ENCODE data around the gene ANKS1A. TPM values are rescaled to one million over a fixed set of nuclear protein-coding genes. Genes with fewer than 3 reads are reported as not detected.
A peak's percentile ranks its signal among the peaks of the same experiment; 100 is the strongest.

The ANKS1A gene
- total and polyA plus RNA-seq, 2 experiments from 2014 or later = 12.1 to 31.9 TPM

GRCh38 chr6:35042031-35042815 lies 153.2 kb downstream of the ANKS1A start:
- H3K27ac Mint-ChIP-seq = peak overlapping the region; percentile 95
- Histone ChIP-seq H4K20me1 (replicated peaks; ENCODE audit: insufficient read depth) (no peaks in the 10 kb centered on the region), H2AFZ (no peak overlapping the region), H3K27ac (ENCODE audit: low read depth) (peak overlapping the region; percentile 34), H3K4me2 (peak overlapping the region; percentile 1; the same call in 1 of the 2 replicates), H3K4me3 (no peak overlapping the region), H3K4me1 (ENCODE audit: insufficient read depth) (peaks cover 75% of the 10 kb centered on the region), H3K27me3 (ENCODE audit: insufficient read depth) (no peaks in the 10 kb centered on the region), H3F3A (replicated peaks; ENCODE audit: low read depth) (no peaks in the 10 kb centered on the region; the same call in 1 of the 2 replicates), H3K36me3 (ENCODE audit: insufficient read depth) (no peaks in the 10 kb centered on the region), H3K79me2 (replicated peaks; ENCODE audit: insufficient read depth) (no peaks in the 10 kb centered on the region; the same call in 1 of the 2 replicates), H3K9me2 (ENCODE audit: insufficient read depth) (no peaks in the 10 kb centered on the region)
- H3K9me3 Mint-ChIP-seq = no peaks in the 10 kb centered on the region
- DNase-seq (ENCODE audit: low spot score) (no peak), ATAC-seq (no peak)
- H3K27me3 Mint-ChIP-seq (ENCODE audit: insufficient read depth, low read depth, poor library complexity) = peaks cover 2% of the 10 kb centered on the region
- no peak overlapping the region for H3K4me3 Mint-ChIP-seq
- H3K4me1 Mint-ChIP-seq = peaks cover 79% of the 10 kb centered on the region
- peaks cover 12% of the 10 kb centered on the region; the same call in 2 of the 3 replicates for H3K36me3 Mint-ChIP-seq (ENCODE audit: low read depth)
- no peak for TF ChIP-seq CREB1 (CRISPR knock-in tag; IDR thresholded peaks at IDR 0.05; ENCODE audit: low read depth)
- TF ChIP-seq EZH2phosphoT487 (IDR thresholded peaks at IDR 0.05; ENCODE audit: unreplicated experiment) = no peak
- TF ChIP-seq ETS1 (IDR thresholded peaks at IDR 0.05) = no peak
- TF ChIP-seq JUNB (IDR thresholded peaks at IDR 0.05; ENCODE audit: unreplicated experiment) = no peak
- TF ChIP-seq POLR2AphosphoS5 (IDR thresholded peaks at IDR 0.05; ENCODE audit: low read depth) = no peak
- TF ChIP-seq EZH2 (IDR thresholded peaks at IDR 0.05; ENCODE audit: low read depth, unreplicated experiment) = no peak
- TF ChIP-seq, protein P1, sequence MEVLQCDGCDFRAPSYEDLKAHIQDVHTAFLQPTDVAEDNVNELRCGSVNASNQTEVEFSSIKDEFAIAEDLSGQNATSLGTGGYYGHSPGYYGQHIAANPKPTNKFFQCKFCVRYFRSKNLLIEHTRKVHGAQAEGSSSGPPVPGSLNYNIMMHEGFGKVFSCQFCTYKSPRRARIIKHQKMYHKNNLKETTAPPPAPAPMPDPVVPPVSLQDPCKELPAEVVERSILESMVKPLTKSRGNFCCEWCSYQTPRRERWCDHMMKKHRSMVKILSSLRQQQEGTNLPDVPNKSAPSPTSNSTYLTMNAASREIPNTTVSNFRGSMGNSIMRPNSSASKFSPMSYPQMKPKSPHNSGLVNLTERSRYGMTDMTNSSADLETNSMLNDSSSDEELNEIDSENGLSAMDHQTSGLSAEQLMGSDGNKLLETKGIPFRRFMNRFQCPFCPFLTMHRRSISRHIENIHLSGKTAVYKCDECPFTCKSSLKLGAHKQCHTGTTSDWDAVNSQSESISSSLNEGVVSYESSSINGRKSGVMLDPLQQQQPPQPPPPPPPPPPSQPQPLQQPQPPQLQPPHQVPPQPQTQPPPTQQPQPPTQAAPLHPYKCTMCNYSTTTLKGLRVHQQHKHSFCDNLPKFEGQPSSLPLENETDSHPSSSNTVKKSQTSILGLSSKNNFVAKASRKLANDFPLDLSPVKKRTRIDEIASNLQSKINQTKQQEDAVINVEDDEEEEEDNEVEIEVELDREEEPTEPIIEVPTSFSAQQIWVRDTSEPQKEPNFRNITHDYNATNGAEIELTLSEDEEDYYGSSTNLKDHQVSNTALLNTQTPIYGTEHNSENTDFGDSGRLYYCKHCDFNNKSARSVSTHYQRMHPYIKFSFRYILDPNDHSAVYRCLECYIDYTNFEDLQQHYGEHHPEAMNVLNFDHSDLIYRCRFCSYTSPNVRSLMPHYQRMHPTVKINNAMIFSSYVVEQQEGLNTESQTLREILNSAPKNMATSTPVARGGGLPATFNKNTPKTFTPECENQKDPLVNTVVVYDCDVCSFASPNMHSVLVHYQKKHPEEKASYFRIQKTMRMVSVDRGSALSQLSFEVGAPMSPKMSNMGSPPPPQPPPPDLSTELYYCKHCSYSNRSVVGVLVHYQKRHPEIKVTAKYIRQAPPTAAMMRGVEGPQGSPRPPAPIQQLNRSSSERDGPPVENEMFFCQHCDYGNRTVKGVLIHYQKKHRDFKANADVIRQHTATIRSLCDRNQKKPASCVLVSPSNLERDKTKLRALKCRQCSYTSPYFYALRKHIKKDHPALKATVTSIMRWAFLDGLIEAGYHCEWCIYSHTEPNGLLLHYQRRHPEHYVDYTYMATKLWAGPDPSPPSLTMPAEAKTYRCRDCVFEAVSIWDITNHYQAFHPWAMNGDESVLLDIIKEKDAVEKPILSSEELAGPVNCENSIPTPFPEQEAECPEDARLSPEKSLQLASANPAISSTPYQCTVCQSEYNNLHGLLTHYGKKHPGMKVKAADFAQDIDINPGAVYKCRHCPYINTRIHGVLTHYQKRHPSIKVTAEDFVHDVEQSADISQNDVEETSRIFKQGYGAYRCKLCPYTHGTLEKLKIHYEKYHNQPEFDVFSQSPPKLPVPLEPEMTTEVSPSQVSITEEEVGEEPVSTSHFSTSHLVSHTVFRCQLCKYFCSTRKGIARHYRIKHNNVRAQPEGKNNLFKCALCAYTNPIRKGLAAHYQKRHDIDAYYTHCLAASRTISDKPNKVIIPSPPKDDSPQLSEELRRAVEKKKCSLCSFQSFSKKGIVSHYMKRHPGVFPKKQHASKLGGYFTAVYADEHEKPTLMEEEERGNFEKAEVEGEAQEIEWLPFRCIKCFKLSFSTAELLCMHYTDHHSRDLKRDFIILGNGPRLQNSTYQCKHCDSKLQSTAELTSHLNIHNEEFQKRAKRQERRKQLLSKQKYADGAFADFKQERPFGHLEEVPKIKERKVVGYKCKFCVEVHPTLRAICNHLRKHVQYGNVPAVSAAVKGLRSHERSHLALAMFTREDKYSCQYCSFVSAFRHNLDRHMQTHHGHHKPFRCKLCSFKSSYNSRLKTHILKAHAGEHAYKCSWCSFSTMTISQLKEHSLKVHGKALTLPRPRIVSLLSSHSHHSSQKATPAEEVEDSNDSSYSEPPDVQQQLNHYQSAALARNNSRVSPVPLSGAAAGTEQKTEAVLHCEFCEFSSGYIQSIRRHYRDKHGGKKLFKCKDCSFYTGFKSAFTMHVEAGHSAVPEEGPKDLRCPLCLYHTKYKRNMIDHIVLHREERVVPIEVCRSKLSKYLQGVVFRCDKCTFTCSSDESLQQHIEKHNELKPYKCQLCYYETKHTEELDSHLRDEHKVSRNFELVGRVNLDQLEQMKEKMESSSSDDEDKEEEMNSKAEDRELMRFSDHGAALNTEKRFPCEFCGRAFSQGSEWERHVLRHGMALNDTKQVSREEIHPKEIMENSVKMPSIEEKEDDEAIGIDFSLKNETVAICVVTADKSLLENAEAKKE (CRISPR knock-in tag; IDR thresholded peaks at IDR 0.05) = no peak
- no peak for TF ChIP-seq ZNF331 (CRISPR knock-in tag; IDR thresholded peaks at IDR 0.05; ENCODE audit: low read depth)
- TF ChIP-seq STAT1 (IDR thresholded peaks at IDR 0.05; ENCODE audit: unreplicated experiment) = no peak
- no peak for TF ChIP-seq ZNF114 (CRISPR knock-in tag; IDR thresholded peaks at IDR 0.05)
- TF ChIP-seq, protein P2, sequence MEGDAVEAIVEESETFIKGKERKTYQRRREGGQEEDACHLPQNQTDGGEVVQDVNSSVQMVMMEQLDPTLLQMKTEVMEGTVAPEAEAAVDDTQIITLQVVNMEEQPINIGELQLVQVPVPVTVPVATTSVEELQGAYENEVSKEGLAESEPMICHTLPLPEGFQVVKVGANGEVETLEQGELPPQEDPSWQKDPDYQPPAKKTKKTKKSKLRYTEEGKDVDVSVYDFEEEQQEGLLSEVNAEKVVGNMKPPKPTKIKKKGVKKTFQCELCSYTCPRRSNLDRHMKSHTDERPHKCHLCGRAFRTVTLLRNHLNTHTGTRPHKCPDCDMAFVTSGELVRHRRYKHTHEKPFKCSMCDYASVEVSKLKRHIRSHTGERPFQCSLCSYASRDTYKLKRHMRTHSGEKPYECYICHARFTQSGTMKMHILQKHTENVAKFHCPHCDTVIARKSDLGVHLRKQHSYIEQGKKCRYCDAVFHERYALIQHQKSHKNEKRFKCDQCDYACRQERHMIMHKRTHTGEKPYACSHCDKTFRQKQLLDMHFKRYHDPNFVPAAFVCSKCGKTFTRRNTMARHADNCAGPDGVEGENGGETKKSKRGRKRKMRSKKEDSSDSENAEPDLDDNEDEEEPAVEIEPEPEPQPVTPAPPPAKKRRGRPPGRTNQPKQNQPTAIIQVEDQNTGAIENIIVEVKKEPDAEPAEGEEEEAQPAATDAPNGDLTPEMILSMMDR (conservative IDR thresholded peaks at IDR 0.05; ENCODE audit: low read depth in 2 of 2) = no peak
- TF ChIP-seq REST (IDR thresholded peaks at IDR 0.05; ENCODE audit: unreplicated experiment) = no peak
- TF ChIP-seq NANOG (IDR thresholded peaks at IDR 0.05; ENCODE audit: borderline replicate concordance) = no peak

Measured in GM23338 (cell line).